ENCODE results near the gene RIPOR3. TPM values are rescaled to one million over a fixed set of nuclear protein-coding genes. Genes with fewer than 3 reads are reported as not detected.

The RIPOR3 gene
- polyA plus RNA-seq, 1 of the 3 experiments (the other 2 are of a cell fraction): 1.2 TPM

GRCh38 chr20:50586531-50587232 lies 104.7 kb downstream of the RIPOR3 start:
- POLR2A ChIA-PET: no interaction called here
- H3K4me3 ChIP-seq (ENCODE audit: low read depth in 2 of 2, low read length in 1 of 2): no peak overlapping the region
- no peak overlapping the region for H3K27ac ChIP-seq (ENCODE audit: low read depth in 2 of 2, low read length in 1 of 2)
- H3K36me3 ChIP-seq (replicated peaks in 1 of 2; ENCODE audit: control insufficient read depth in 1 of 2, insufficient read depth in 2 of 2, low read length in 1 of 2): peaks cover 13 to 56% of the 10 kb centered on the region in 2 experiments
- H4K20me1 ChIP-seq (ENCODE audit: insufficient read depth): no peaks in the 10 kb centered on the region; the same call in 1 of the 2 replicates
- no peaks in the 10 kb centered on the region for H3K79me2 ChIP-seq (ENCODE audit: insufficient read depth)
- no peak overlapping the region for H2AFZ ChIP-seq (ENCODE audit: low read depth)
- H3K9me2 ChIP-seq: no peaks in the 10 kb centered on the region
- CTCF ChIA-PET: interaction anchor here (0.7 to 2.7 kb wide), 9 partner anchors 8 to 397 kb away, joined by 3 to 15 read pairs (median 4); partner anchors contain the start of gene PTPN1
- DNase-seq: no peak
- TF ChIP-seq FOXJ3 (CRISPR knock-in tag; IDR thresholded peaks at IDR 0.05) (no peak), TAF1 (IDR thresholded peaks at IDR 0.05; ENCODE audit: borderline replicate concordance, low read depth, low read length) (no peak), NRF1 (IDR thresholded peaks at IDR 0.05; ENCODE audit: low read depth, low read length) (no peak), JUND (IDR thresholded peaks at IDR 0.05) (no peak), GABPA (IDR thresholded peaks at IDR 0.05; ENCODE audit: low read depth) (no peak), POLR2AphosphoS5 (IDR thresholded peaks at IDR 0.05; ENCODE audit: low read depth, low read length) (no peak), NFIC (IDR thresholded peaks at IDR 0.05; ENCODE audit: borderline replicate concordance) (no peak), RCOR1 (IDR thresholded peaks at IDR 0.05; ENCODE audit: low read length) (no peak), RAD21 (IDR thresholded peaks at IDR 0.05; ENCODE audit: low read length) (no peak)
- TF ChIP-seq, protein P1, sequence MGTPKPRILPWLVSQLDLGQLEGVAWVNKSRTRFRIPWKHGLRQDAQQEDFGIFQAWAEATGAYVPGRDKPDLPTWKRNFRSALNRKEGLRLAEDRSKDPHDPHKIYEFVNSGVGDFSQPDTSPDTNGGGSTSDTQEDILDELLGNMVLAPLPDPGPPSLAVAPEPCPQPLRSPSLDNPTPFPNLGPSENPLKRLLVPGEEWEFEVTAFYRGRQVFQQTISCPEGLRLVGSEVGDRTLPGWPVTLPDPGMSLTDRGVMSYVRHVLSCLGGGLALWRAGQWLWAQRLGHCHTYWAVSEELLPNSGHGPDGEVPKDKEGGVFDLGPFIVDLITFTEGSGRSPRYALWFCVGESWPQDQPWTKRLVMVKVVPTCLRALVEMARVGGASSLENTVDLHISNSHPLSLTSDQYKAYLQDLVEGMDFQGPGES (IDR thresholded peaks at IDR 0.05; ENCODE audit: low read depth, low read length): no peak
- TF ChIP-seq, protein P2, sequence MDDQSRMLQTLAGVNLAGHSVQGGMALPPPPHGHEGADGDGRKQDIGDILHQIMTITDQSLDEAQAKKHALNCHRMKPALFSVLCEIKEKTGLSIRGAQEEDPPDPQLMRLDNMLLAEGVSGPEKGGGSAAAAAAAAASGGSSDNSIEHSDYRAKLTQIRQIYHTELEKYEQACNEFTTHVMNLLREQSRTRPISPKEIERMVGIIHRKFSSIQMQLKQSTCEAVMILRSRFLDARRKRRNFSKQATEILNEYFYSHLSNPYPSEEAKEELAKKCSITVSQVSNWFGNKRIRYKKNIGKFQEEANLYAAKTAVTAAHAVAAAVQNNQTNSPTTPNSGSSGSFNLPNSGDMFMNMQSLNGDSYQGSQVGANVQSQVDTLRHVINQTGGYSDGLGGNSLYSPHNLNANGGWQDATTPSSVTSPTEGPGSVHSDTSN (IDR thresholded peaks at IDR 0.05): no peak
- TF ChIP-seq, protein P3, sequence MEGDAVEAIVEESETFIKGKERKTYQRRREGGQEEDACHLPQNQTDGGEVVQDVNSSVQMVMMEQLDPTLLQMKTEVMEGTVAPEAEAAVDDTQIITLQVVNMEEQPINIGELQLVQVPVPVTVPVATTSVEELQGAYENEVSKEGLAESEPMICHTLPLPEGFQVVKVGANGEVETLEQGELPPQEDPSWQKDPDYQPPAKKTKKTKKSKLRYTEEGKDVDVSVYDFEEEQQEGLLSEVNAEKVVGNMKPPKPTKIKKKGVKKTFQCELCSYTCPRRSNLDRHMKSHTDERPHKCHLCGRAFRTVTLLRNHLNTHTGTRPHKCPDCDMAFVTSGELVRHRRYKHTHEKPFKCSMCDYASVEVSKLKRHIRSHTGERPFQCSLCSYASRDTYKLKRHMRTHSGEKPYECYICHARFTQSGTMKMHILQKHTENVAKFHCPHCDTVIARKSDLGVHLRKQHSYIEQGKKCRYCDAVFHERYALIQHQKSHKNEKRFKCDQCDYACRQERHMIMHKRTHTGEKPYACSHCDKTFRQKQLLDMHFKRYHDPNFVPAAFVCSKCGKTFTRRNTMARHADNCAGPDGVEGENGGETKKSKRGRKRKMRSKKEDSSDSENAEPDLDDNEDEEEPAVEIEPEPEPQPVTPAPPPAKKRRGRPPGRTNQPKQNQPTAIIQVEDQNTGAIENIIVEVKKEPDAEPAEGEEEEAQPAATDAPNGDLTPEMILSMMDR (IDR thresholded peaks at IDR 0.05): no peak
- H3K4me1 ChIP-seq (ENCODE audit: control insufficient read depth in 1 of 2, insufficient read depth in 2 of 2, low read depth in 1 of 2, low read length in 1 of 2): no peaks in the 10 kb centered on the region
- no peak overlapping the region for H3K9ac ChIP-seq
- no peaks in the 10 kb centered on the region for H3F3A ChIP-seq (replicated peaks; ENCODE audit: insufficient read depth)
- WGBS (ENCODE audit: low lambda C conversion rate): 98% methylated on average over 12 of the region's 13 CpGs
- no peak overlapping the region for H3K4me2 ChIP-seq
- no peaks in the 10 kb centered on the region for H3K9me3 ChIP-seq
- no peaks in the 10 kb centered on the region for H3K27me3 ChIP-seq (ENCODE audit: insufficient read depth)

DNA sequence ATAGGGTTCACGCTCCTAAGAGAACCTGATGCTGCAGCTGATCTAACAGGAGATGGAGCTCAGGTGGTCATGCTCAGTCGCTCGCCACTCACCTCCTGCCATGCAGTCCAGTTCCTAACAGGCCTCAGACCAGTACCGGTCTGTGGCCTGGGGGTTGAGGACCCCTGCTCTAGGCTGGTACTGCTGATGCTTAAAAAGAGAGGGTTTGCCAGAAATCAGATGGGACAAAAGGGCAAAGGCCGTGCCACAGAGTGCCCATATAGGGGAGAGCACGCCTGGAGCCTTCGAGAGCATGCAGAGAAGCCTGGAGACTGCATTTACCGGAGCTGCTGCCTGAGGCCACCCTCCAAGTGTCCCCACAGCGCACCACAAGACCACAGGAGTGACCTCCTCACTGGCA lies 105.7 kb downstream of the RIPOR3 start:
- no peak for DNase-seq
- TF ChIP-seq, protein P2 (IDR thresholded peaks at IDR 0.05): no peak
- TF ChIP-seq FOSL2 (IDR thresholded peaks at IDR 0.05; ENCODE audit: borderline replicate concordance, low read depth): no peak
- TF ChIP-seq ELF1 (IDR thresholded peaks at IDR 0.05): no peak
- no peak for TF ChIP-seq GABPA (IDR thresholded peaks at IDR 0.05; ENCODE audit: low read depth)
- TF ChIP-seq MEF2A (IDR thresholded peaks at IDR 0.05; ENCODE audit: borderline replicate concordance, low read depth): no peak
- TF ChIP-seq TAF1 (IDR thresholded peaks at IDR 0.05; ENCODE audit: borderline replicate concordance, low read depth, low read length): no peak
- TF ChIP-seq, protein P4, sequence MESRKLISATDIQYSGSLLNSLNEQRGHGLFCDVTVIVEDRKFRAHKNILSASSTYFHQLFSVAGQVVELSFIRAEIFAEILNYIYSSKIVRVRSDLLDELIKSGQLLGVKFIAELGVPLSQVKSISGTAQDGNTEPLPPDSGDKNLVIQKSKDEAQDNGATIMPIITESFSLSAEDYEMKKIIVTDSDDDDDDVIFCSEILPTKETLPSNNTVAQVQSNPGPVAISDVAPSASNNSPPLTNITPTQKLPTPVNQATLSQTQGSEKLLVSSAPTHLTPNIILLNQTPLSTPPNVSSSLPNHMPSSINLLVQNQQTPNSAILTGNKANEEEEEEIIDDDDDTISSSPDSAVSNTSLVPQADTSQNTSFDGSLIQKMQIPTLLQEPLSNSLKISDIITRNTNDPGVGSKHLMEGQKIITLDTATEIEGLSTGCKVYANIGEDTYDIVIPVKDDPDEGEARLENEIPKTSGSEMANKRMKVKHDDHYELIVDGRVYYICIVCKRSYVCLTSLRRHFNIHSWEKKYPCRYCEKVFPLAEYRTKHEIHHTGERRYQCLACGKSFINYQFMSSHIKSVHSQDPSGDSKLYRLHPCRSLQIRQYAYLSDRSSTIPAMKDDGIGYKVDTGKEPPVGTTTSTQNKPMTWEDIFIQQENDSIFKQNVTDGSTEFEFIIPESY (IDR thresholded peaks at IDR 0.05; ENCODE audit: borderline replicate concordance, low read depth): no peak
- no peak for TF ChIP-seq RAD21 (IDR thresholded peaks at IDR 0.05; ENCODE audit: low read length)
- TF ChIP-seq FOXM1 (IDR thresholded peaks at IDR 0.05; ENCODE audit: low read depth): no peak
- no peak for TF ChIP-seq CHD2 (IDR thresholded peaks at IDR 0.05; ENCODE audit: low read length, partially characterized antibody)
- TF ChIP-seq SIN3A (IDR thresholded peaks at IDR 0.05; ENCODE audit: borderline replicate concordance, low read depth, low read length): no peak
- TF ChIP-seq TCF12 (IDR thresholded peaks at IDR 0.05): no peak
- no peak for TF ChIP-seq JUND (IDR thresholded peaks at IDR 0.05)
- no peak for TF ChIP-seq YY1 (IDR thresholded peaks at IDR 0.05; ENCODE audit: low read depth)
- POLR2A ChIA-PET: no interaction called here
- no peak overlapping the region for H3K9ac ChIP-seq
- no peaks in the 10 kb centered on the region for H3K9me3 ChIP-seq
- H3K79me2 ChIP-seq (ENCODE audit: insufficient read depth): no peaks in the 10 kb centered on the region
- no peaks in the 10 kb centered on the region for H3K27me3 ChIP-seq (ENCODE audit: insufficient read depth)
- no peaks in the 10 kb centered on the region for H3K4me1 ChIP-seq (ENCODE audit: control insufficient read depth in 1 of 2, insufficient read depth in 2 of 2, low read depth in 1 of 2, low read length in 1 of 2)
- H3K9me2 ChIP-seq: no peaks in the 10 kb centered on the region
- 94% methylated on average over 9 of the region's 9 CpGs for WGBS (ENCODE audit: low lambda C conversion rate)
- H3F3A ChIP-seq (replicated peaks; ENCODE audit: insufficient read depth): peaks cover under 1% of the 10 kb centered on the region
- H3K4me3 ChIP-seq (ENCODE audit: low read depth in 2 of 2, low read length in 1 of 2): no peak overlapping the region
- H3K4me2 ChIP-seq: no peak overlapping the region
- H3K27ac ChIP-seq (ENCODE audit: low read depth in 2 of 2, low read length in 1 of 2): no peak overlapping the region
- peaks cover 2% of the 10 kb centered on the region; the same call in 1 of the 2 replicates for H4K20me1 ChIP-seq (ENCODE audit: insufficient read depth)
- peaks cover 23 to 66% of the 10 kb centered on the region in 2 experiments for H3K36me3 ChIP-seq (replicated peaks in 1 of 2; ENCODE audit: control insufficient read depth in 1 of 2, insufficient read depth in 2 of 2, low read length in 1 of 2)
- H2AFZ ChIP-seq (ENCODE audit: low read depth): no peak overlapping the region
- CTCF ChIA-PET: interaction anchor here (1.1 to 2.0 kb wide), 4 partner anchors 9 to 121 kb away, joined by 3 to 14 read pairs (median 4); no protein-coding TSS in a partner anchor

Data from SK-N-SH (cell line).